Mammary epithelial cell (primary cell): ENCODE data around the gene NKIRAS1.
"Not testable (repeated sequence)": the region's sequence is repeated elsewhere in the genome, so short reads cannot be mapped to it uniquely, and the experiment has no call there.

Experiments
- CTCF ChIP-seq, 2 donors: IDR thresholded peaks in 1 of 2; conservative IDR thresholded peaks in 1 of 2; 2 replicates each; pipeline ENCODE4 v1.5.1; 2011 to 2012; ENCODE audit warnings: inconsistent platforms in 2 of 2, low read length in 2 of 2, mild to moderate bottlenecking in 2 of 2, control low read depth in 1 of 2, low read depth in 1 of 2; ENCODE audit not compliant: insufficient read depth in 1 of 2; ENCODE audit errors: extremely low read depth in 1 of 2
- EZH2 ChIP-seq: IDR thresholded peaks from 2 replicates; pipeline ENCODE4 v1.6.1; 2012; ENCODE audit warnings: low read length, inconsistent platforms, borderline replicate concordance

- TF ChIP-seq CTCF (conservative IDR thresholded peaks at IDR 0.05 in 1 of 2, IDR thresholded peaks at IDR 0.05 in 1 of 2; ENCODE audit: extremely low read depth in 1 of 2, insufficient read depth in 1 of 2, low read depth in 1 of 2, low read length in 2 of 2); EZH2: not testable (repeated sequence)
Measured at GRCh38 chr3:23912335-23912734, 4.5 kb downstream of the NKIRAS1 start.
